Mesenchymal stem cell (in vitro differentiated cells and primary cell): ENCODE results near the gene NFS1.

ENCODE experiments used
- DNase-seq: peaks from one replicate; pipeline ENCODE4 v3.0.0-alpha.2; 2013
- H2AFZ ChIP-seq: one replicate; pipeline ENCODE4 v1.6.1; 2013; ENCODE audit warnings: low read depth, mild to moderate bottlenecking, control low read depth, inconsistent platforms, low read length, moderate library complexity
- H2AK5ac ChIP-seq: 2 replicates; pipeline ENCODE4 v1.6.1; 2013; ENCODE audit warnings: low read length, moderate library complexity, mild to moderate bottlenecking, inconsistent platforms; ENCODE audit not compliant: severe bottlenecking
- H2BK120ac ChIP-seq: one replicate; pipeline ENCODE4 v1.6.1; 2013; ENCODE audit warnings: low read depth, mild to moderate bottlenecking, inconsistent platforms, low read length, moderate library complexity
- H2BK12ac ChIP-seq, 2 experiments: one replicate each; pipeline ENCODE4 v1.6.1; 2013; ENCODE audit warnings: inconsistent platforms in 2 of 2, low read length in 2 of 2, mild to moderate bottlenecking in 2 of 2, moderate library complexity in 2 of 2, control low read depth in 1 of 2
- H2BK15ac ChIP-seq: one replicate; pipeline ENCODE4 v1.6.1; 2013; ENCODE audit warnings: mild to moderate bottlenecking, low read depth, inconsistent platforms; ENCODE audit not compliant: poor library complexity, severe bottlenecking
- H2BK5ac ChIP-seq: 2 replicates; pipeline ENCODE4 v1.6.1; 2013; ENCODE audit warnings: low read depth, mild to moderate bottlenecking, low read length, control low read depth, inconsistent platforms; ENCODE audit not compliant: poor library complexity, severe bottlenecking
- H3K14ac ChIP-seq, 2 experiments: one replicate each; pipeline ENCODE4 v1.6.1; 2013; ENCODE audit warnings: inconsistent platforms in 2 of 2, low read length in 2 of 2, control low read depth in 1 of 2, mild to moderate bottlenecking in 1 of 2, moderate library complexity in 1 of 2
- H3K18ac ChIP-seq, 2 experiments: one replicate each; pipeline ENCODE4 v1.6.1; 2013; ENCODE audit warnings: inconsistent platforms in 2 of 2, low read length in 2 of 2, control low read depth in 1 of 2, low read depth in 1 of 2, mild to moderate bottlenecking in 1 of 2
- H3K23ac ChIP-seq, 2 experiments: one replicate each; pipeline ENCODE4 v1.6.1; 2013; ENCODE audit warnings: inconsistent platforms in 2 of 2, low read length in 2 of 2, mild to moderate bottlenecking in 2 of 2, moderate library complexity in 2 of 2, control low read depth in 1 of 2
- H3K27ac ChIP-seq: 2 replicates; pipeline ENCODE4 v1.5.1; 2013; ENCODE audit warnings: mild to moderate bottlenecking, moderate library complexity, low read length, control low read depth, inconsistent platforms; ENCODE audit not compliant: poor library complexity, severe bottlenecking
- H3K27me3 ChIP-seq, 2 experiments: 2 replicates each; pipeline versions ENCODE4 v1.6.1 to v1.7.0; 2013; ENCODE audit warnings: low read length in 2 of 2, mild to moderate bottlenecking in 2 of 2, moderate library complexity in 2 of 2, control low read depth in 1 of 2, inconsistent platforms in 1 of 2; ENCODE audit not compliant: control insufficient read depth in 1 of 2, insufficient read depth in 1 of 2
- H3K36me3 ChIP-seq, 2 experiments: 2 replicates each; pipeline versions ENCODE4 v1.6.1 to v1.7.0; 2013; ENCODE audit warnings: low read length in 2 of 2, control low read depth in 1 of 2, inconsistent platforms in 1 of 2, low read depth in 1 of 2, mild to moderate bottlenecking in 1 of 2; ENCODE audit not compliant: insufficient read depth in 2 of 2, control insufficient read depth in 1 of 2
- H3K4ac ChIP-seq, 2 experiments: one replicate each; pipeline ENCODE4 v1.6.1; 2013; ENCODE audit warnings: inconsistent platforms in 2 of 2, low read length in 2 of 2, mild to moderate bottlenecking in 2 of 2, moderate library complexity in 2 of 2, control low read depth in 1 of 2, low read depth in 1 of 2
- H3K4me1 ChIP-seq: 2 replicates; pipeline ENCODE4 v1.6.1; 2013; ENCODE audit warnings: low read depth, low read length, control low read depth; ENCODE audit not compliant: control insufficient read depth, insufficient read depth
- H3K4me2 ChIP-seq: 2 replicates; pipeline ENCODE4 v1.6.1; 2013; ENCODE audit warnings: low read length, mild to moderate bottlenecking, inconsistent platforms; ENCODE audit not compliant: poor library complexity, severe bottlenecking
- H3K4me3 ChIP-seq, 2 experiments: 2 replicates each; pipeline versions ENCODE4 v1.5.1 to v1.7.0; 2013; ENCODE audit warnings: low read length in 2 of 2, mild to moderate bottlenecking in 2 of 2, control low read depth in 1 of 2, low read depth in 1 of 2; ENCODE audit not compliant: insufficient read depth in 1 of 2
- H3K79me1 ChIP-seq: replicated peaks from 2 replicates; pipeline ENCODE4 v1.6.1; 2013; ENCODE audit warnings: mild to moderate bottlenecking, control low read depth, low read length, inconsistent platforms; ENCODE audit not compliant: poor library complexity, severe bottlenecking
- H3K9ac ChIP-seq: 2 replicates; pipeline ENCODE4 v1.7.0; 2013; ENCODE audit warnings: mild to moderate bottlenecking, low read length, moderate library complexity
- H3K9me3 ChIP-seq: 2 replicates; pipeline ENCODE4 v1.7.0; 2013; ENCODE audit warnings: mild to moderate bottlenecking, low read length; ENCODE audit not compliant: control insufficient read depth
- H4K8ac ChIP-seq: one replicate; pipeline ENCODE4 v1.6.1; 2013; ENCODE audit warnings: inconsistent platforms, mild to moderate bottlenecking, low read length, moderate library complexity
- H4K91ac ChIP-seq: one replicate; pipeline ENCODE4 v1.6.1; 2013; ENCODE audit warnings: mild to moderate bottlenecking, low read length, inconsistent platforms
- WGBS: methylation state at CpG from one replicate; pipeline ENCODE4 v1.1.7; 2013; ENCODE audit warnings: mixed read lengths; 5-methylcytosine and 5-hydroxymethylcytosine counted together

The NFS1 gene

GRCh38 chr20:35663516-35664465, 35.4 kb downstream of the NFS1 start:
- peak overlapping the region; percentile 74 for H4K8ac ChIP-seq
- peak overlapping the region; percentile 51 to 97 for H3K14ac ChIP-seq
- peak overlapping the region; percentile 3 to 97 for H3K23ac ChIP-seq
- peak overlapping the region; percentile 18 to 96 for H3K4ac ChIP-seq
- H3K36me3 ChIP-seq: peaks cover 7 to 8% of the 10 kb centered on the region in 2 experiments
- peak overlapping the region; percentile 41 for H3K27ac ChIP-seq
- DNase-seq: peak; percentile 55
- H2BK120ac ChIP-seq: peak overlapping the region; percentile 21
- no peak overlapping the region for H2BK15ac ChIP-seq
- peak overlapping the region; percentile 98 for H3K9ac ChIP-seq
- H3K9me3 ChIP-seq: no peaks in the 10 kb centered on the region
- peak overlapping the region; percentile 83 to 95 for H3K4me3 ChIP-seq
- peak overlapping the region; percentile 66 for H2AFZ ChIP-seq
- no peaks in the 10 kb centered on the region for H3K27me3 ChIP-seq
- peak overlapping the region; percentile 29 to 100 for H3K18ac ChIP-seq
- no peaks in the 10 kb centered on the region for H3K79me1 ChIP-seq
- under 1% methylated on average over 28 of the region's 28 CpGs for WGBS
- H2BK12ac ChIP-seq: peak overlapping the region in 1 of 2 experiments; percentile 76
- H4K91ac ChIP-seq: peak overlapping the region; percentile 40
- peak overlapping the region; percentile 36 for H2BK5ac ChIP-seq
- peaks cover 3% of the 10 kb centered on the region for H3K4me1 ChIP-seq
- peak overlapping the region; percentile 97 for H3K4me2 ChIP-seq
- H2AK5ac ChIP-seq: peak overlapping the region; percentile 16

GRCh38 chr20:35662551-35662950, 36.6 kb downstream of the NFS1 start:
- Histone ChIP-seq H2AK5ac (no peak overlapping the region), H2BK5ac (no peak overlapping the region), H2BK120ac (no peak overlapping the region), H3K4me3 (peak overlapping the region in 1 of 2 experiments; percentile 95), H3K14ac (no peak overlapping the region), H3K23ac (no peak overlapping the region), H2BK12ac (no peak overlapping the region), H2AFZ (no peak overlapping the region), H4K91ac (no peak overlapping the region), H4K8ac (no peak overlapping the region), H3K9me3 (no peaks in the 10 kb centered on the region), H3K4me1 (peaks cover 5% of the 10 kb centered on the region), H3K27ac (no peak overlapping the region), H3K36me3 (peaks cover 0 to 4% of the 10 kb centered on the region in 2 experiments), H3K18ac (no peak overlapping the region), H3K4ac (no peak overlapping the region), H3K4me2 (peak overlapping the region; percentile 48), H3K79me1 (no peaks in the 10 kb centered on the region), H3K27me3 (no peaks in the 10 kb centered on the region), H2BK15ac (no peak overlapping the region), H3K9ac (peak overlapping the region; percentile 98)
- no peak for DNase-seq
- 11% methylated on average over 2 of the region's 2 CpGs for WGBS

- 74% methylated on average over 3 of the region's 3 CpGs for WGBS
- no peak overlapping the region for H2BK12ac ChIP-seq
Observed at GRCh38 chr20:35661908-35662307, 37.2 kb downstream of the NFS1 start.

GRCh38 chr20:35661053-35661452, 38.1 kb downstream of the NFS1 start:
- Histone ChIP-seq H3K4me2 (no peak overlapping the region), H2BK120ac (no peak overlapping the region), H3K36me3 (peaks cover 0 to 4% of the 10 kb centered on the region in 2 experiments), H3K4ac (no peak overlapping the region), H3K4me3 (peak overlapping the region in 1 of 2 experiments; percentile 95), H3K9me3 (no peaks in the 10 kb centered on the region), H3K23ac (no peak overlapping the region), H2BK5ac (no peak overlapping the region), H2AK5ac (no peak overlapping the region), H3K14ac (no peak overlapping the region), H3K4me1 (peaks cover 5% of the 10 kb centered on the region), H3K27me3 (no peaks in the 10 kb centered on the region), H4K8ac (no peak overlapping the region), H3K27ac (peak overlapping the region; percentile 40), H2BK15ac (no peak overlapping the region), H3K79me1 (no peaks in the 10 kb centered on the region), H2AFZ (no peak overlapping the region), H3K18ac (no peak overlapping the region), H3K9ac (peak overlapping the region; percentile 98), H2BK12ac (no peak overlapping the region), H4K91ac (no peak overlapping the region)
- DNase-seq: no peak
- WGBS: 80% methylated on average over 1 of the region's 2 CpGs

More at GRCh38 chr20:35661908-35662307, 37.2 kb downstream of the NFS1 start:
- no peak overlapping the region for H2AFZ ChIP-seq
- no peak overlapping the region for H3K23ac ChIP-seq
- H4K8ac ChIP-seq: no peak overlapping the region
- no peak overlapping the region for H2BK120ac ChIP-seq
- H2AK5ac ChIP-seq: no peak overlapping the region
- H3K4me1 ChIP-seq: peaks cover 5% of the 10 kb centered on the region
- H2BK5ac ChIP-seq: no peak overlapping the region
- no peaks in the 10 kb centered on the region for H3K79me1 ChIP-seq
- DNase-seq: no peak
- no peak overlapping the region for H4K91ac ChIP-seq
- peak overlapping the region; percentile 98 for H3K9ac ChIP-seq
- H3K27ac ChIP-seq: no peak overlapping the region
- no peak overlapping the region for H3K4ac ChIP-seq
- no peaks in the 10 kb centered on the region for H3K27me3 ChIP-seq
- H3K14ac ChIP-seq: no peak overlapping the region
- H3K4me3 ChIP-seq: peak overlapping the region in 1 of 2 experiments; percentile 95
- H2BK15ac ChIP-seq: no peak overlapping the region
- H3K36me3 ChIP-seq: peaks cover 0 to 4% of the 10 kb centered on the region in 2 experiments
- no peak overlapping the region for H3K18ac ChIP-seq
- H3K4me2 ChIP-seq: no peak overlapping the region
- no peaks in the 10 kb centered on the region for H3K9me3 ChIP-seq
